HG02870 (cell line): ENCODE measurements around the gene LCN15.
A peak's percentile ranks its signal among the peaks of the same experiment; 100 is the strongest.

Experiments
- ATAC-seq: cut with Tn5 transposase; IDR thresholded peaks from one replicate; pipeline ENCODE4 v1.9.1; 2021; ENCODE audit warnings: mild to moderate bottlenecking, moderate library complexity; ENCODE audit not compliant: unreplicated experiment

Gene LCN15

DNA sequence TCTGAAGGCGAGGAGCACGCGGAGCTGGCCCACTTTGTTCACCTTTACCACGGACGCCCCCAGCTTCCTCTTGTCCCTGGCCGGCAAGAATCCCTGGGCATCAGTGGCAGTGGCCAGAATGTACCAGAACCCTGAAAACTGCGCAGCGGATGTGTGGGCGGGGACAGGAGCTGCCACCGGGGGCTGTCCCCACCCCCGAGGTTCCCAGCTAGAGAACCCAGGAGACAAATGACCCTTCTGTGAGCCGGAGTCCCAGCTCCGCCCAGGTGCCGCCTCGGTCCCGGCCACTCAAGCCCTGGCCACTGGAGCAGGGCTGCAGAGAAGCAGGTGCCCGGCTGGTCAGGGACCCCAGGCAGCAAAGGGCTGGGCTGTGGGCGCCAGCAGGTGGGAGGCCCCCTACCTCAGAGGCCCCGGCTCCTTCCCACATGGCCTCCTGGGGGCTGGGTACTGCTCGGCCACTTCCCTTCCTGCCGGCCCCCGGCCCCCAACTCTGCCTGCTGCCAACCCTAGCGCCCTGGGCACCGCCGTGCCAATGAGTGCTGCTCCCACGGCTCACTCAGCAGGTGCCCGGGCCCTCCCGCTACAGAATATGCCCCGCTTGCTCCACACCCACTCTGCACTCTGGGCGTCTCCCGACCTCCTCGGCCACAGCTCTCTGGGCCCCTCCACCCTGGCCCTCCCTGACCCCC lies 22.3 kb downstream of the LCN15 start:
- no peak for ATAC-seq

DNA sequence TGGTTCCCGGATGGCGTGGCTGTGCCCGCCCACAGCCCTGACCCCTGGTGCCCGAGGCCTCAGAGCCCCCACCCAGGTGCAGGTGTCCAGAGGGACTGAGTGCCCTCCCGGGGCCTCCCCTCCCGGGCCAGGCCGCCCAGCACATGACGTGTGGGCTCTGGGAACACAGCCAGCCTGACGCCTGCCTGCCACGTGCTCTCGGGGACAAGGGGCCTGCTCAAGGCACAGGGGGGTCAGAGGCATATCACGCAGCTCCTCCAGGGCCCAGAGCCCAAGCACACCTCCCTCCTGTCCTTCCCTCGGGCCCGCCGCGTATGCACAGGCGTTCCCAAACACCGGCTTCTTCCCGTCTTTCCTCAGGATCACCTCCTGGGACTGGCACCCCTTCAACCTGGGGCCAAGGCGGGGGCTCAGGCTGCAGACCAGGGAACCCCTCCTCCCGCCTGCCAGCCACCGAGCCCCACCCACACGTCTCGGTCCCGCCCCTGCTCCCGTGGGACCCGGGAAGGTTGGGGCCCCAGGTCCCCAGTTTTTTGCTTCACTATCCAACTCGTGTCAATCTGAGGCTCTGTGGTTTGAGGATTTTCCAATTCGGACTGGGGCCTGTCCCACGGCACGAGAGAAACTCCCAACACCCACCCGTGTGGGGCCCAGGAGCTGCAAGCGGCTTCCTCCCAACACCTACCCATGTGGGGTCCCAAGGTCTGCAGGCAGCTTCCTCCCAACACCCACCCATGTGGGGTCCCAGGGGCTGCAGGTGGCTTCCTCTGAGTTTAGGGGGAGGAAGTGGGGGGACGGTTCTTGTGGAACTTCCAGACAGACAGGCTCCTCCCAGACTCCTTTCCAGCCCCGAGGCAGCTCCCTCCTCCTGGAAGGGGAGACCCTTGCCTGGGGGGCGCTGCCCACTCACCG lies 23.1 kb downstream of the LCN15 start:
- ATAC-seq: no peak

DNA sequence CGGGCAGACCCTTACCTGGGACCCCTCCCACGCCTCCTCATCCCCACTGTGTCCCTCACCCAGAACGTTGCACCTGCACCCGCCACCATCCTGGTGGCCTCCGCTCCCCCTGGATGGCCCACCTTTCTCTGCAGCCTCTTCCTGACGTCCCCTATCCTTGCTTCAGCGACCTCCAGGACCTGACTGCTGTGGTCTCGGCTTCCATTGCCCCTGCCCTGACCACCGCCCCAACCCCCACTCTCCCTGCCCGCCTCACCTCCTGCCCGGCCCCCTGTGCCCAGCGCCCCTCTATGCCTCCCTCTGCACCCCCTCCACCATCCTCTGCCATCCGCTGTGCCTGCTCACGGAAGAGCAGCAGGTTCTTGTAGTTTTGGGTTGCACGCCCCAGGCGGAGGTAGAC lies 23.8 kb downstream of the LCN15 start:
- ATAC-seq: no peak

DNA sequence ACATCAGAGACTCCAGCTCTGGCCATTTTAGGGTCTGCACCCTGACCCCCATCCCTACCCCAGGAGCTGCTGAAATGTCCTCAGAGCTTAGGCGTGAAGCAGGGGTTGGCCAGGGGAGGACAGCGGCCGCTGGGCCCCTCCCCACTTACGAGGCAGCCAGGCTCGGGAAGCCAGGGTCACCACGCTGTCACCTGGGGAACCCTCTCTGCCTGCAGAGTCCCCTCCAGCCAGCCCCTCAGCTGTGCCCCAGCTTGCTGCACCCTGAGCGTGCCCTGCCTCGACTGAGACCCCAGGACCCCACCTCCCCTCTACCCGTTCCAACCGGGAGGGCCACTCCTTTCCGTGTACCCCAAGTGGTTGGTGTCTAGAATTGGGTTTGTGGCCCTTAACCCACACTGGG lies 24.2 kb downstream of the LCN15 start:
- no peak for ATAC-seq

DNA sequence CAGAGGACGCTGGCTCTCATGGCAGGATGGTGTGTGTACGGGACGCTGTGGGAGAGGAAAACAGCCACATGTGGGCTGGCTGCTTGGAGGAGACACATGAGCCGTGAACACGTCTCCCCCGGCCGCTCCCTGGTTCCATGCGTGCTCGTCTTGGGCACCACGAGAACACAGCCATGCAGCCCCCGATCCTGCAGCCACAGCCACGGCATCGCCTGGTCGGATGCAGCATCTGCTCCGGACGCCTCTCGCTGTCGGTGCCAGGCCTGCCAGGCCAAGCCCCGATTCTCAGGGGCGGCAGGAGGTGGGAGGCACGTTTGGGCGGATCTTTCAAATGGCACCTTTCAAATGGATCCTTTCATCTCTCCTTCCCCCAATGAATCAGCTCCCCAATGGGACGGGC lies 24.8 kb downstream of the LCN15 start:
- ATAC-seq: no peak

DNA sequence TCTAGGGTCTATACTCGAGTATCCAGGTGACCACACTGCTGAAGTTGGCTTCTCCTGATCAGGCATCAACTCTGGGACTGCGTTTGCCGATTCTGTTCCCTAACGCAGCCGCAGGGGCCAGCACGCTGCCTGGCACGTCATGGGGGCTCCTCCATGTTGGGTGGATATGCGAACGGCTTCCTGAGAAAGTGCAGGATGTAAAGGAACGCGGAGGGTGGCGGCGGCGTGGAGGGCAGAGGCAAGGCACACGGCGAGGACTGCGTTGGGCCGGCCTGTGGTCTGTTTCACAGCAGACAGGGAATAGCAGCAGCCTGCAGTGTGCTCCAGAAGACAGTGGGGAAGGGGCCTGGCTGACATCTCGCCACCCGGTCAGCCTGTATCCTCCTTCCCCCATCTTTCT lies 25.4 kb downstream of the LCN15 start:
- no peak for ATAC-seq

DNA sequence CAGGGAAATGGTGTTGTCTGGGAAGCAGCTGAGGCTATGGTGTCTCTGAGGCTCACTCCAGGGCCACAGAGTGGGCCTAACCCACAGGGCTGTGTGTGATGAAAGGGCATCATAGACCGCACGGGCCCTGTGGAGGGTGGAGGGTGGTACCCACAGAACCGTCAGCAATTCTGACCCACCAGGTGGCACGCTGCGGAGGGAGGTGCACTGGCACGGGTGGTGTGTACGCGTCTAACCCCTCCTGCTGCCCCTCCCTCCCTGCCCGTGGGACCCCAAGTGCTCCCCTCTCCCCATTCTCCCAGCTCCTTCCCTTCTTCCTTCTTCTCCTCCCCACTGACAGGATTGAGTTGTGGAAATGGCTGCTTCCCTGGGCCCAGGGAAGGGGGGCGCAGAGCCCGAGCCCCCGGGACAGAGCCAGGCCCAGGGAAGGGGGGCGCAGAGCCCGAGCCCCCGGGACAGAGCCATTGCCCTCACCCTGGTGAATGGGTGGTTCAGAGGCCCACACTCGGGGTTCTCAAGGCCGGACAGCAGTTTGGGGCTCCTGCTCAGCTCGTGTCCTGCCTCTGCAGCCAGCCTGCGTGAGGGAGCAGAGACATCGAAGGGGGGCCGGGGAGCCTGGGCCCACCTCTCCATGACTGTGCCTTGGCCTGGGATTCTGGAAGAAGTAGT lies 28.4 kb downstream of the LCN15 start:
- ATAC-seq: no peak

DNA sequence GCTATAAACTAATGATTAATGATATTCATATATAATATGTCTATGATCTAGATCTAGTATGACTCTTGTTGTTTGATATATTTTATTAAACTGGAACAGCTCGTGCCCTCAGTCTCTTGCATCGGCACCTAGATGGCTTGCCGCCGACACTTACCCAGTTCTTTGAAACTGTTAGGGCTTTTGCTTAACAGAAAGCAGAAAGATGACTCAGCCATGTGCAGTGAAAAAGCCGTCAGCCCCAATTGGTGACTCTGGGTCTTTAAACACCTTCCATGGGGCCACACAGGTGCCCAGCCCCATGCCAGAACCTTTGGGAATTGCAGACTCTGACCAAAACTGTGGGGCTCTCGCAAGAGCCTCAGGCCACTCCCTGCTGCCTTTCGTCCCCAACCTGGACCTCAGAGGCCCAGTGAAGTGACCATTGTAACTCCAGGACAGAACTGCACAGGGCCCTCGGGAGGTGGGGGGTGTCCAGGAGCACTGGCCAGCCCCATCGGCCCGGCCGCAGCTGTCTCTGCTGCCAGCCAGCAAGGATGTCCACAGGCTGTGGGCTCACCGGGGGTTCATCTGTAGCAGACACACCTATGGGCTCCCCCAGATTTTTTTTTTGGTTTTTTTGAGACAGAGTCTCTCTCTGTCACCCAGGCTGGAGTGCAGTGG lies 29.4 kb downstream of the LCN15 start:
- no peak for ATAC-seq

DNA sequence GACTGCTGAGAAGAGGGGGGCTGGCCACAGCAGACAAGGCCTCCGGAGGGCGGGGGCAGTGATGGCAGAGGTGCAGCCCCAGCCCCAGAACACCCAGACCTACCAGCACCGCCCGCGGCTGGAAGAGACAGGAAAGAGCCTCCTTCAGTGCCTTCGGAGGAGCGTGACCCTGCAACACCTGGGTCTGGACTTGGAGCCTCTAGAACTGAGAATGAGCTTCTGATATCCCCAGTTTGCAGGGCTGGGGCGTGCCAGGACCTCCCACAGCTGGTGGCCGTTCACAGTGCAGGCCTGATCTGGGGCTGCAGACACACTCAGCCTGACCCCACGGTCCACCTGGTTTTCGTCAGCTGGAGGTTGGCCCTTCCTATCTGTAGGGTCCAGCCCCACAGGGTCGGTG lies 30.7 kb downstream of the LCN15 start:
- ATAC-seq: no peak

DNA sequence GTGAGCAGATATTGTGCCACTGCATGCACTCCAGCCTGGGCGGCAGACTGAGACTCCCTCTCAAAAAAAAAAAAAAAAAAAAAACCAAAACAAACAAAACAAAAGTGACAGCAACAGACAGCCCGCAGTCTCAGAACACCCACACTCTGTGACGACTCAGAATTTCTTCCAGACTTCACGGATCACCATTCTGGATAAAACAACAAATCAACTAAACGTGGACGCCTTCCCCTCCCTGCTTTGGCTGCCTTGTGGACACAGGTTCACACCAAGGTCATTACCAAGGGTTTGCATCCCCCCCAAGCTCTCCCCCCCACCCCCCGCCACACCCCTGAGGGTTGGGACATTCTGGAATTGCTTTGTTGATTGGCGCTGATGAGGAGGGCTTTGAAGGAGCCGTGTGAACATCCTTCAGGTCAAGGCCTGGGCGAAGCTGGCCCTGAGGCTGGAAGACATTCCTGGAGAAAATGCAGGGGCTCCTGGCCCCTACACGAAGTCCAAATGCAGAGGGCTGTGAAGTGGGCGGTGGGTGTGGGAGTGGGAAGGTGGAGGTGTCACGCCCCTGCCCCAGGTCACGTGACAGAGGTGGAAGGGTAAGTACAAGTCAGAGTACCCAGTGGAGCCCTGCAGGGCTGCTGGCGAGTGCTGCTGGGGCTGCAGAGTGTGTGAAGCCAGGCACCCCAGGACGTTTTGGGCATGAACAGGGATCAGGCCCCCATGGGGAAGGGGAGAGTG lies 31.7 kb downstream of the LCN15 start:
- ATAC-seq: no peak

DNA sequence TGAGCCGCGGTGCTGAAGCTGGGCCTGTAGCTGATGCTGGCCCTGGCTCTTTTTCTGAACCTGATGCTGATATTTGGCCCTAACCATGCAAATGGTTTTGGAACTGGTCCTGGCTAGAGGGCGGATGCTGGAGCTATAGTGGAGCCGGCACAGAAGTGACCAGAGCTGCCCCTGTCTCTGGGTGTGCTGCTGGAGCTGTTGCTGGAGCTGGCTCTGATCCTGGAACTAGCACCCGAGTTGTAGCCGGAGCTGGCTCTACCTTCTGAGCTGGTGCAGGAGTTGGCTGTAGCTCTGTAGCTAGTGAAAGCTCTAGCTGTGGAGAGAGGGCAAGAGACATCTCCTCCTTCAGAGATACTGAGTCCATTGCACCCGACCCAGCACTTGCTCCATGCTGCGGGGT lies 34.4 kb downstream of the LCN15 start:
- ATAC-seq: no peak

DNA sequence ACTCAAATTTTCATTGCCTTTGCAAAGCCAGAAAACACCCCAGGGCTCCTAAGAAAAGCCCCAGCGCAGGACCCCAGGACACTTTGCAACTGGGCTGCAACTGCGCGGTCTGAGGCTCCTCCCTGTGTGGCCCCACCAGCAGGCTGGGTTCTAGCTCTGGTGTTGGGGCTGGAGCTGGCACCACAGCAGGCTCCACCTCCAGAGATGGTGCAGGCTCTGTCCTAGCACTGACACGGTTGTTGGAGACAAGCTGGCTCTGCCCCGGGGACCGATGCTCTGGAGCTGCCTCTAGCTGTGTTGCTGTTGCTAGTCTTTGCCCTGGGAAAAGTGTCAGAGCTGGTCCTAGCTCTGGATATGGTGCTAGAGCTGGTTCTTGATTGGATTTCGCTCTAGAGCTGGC lies 35.2 kb downstream of the LCN15 start:
- ATAC-seq: no peak

DNA sequence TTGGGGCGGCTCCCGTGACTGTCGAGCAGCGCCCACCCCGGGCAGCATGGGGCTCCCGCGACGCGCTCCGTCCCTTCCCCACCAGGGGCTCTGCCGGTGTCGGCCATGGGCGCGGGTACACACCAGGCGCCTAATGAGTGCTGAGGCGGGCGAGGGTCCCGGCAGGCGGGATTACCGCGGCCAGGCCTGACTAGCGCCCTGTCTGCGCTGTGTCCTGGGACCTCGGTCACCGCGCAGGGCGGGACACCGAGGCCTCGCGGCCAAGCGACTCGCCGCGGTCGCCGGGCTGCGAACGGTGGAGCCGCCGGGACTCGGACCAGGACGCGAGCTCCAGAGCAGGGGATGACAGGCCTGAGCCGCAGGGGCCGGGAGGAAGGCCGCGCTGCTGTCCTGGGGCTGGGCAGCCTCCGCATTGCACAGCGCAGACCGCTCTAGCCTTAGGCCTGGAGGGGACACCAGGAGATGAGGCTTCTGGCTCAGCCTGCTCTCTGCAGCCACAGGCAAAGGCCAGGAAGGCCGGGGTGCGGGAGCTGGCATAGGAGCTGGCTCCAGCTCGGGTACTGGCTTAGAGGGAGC lies 35.7 kb downstream of the LCN15 start:
- peak; percentile 21 for ATAC-seq

DNA sequence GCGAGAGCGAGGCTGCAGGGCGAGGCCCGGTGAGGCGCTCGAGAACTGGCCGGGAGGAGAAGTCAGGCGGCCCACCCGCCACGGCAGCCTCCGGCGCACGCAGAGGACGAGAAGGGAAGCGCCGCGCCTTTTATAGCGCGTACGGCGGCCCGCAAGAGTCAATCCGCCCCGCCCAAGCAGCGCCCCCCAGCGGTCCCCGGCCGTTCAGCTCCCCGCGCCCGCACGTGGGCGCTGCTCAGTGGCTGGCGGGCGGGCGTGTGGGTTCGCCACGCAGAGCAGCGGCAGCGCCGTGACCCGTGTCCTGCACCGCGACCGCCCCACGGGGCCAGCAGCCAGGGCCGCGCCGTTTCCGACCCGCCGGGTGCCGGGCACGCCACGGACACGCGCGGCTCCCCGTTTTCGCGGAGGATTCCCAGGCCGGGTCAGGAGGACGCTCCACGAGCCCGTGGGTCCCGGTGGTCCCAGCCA lies 36.2 kb downstream of the LCN15 start:
- peak; percentile 54 for ATAC-seq

DNA sequence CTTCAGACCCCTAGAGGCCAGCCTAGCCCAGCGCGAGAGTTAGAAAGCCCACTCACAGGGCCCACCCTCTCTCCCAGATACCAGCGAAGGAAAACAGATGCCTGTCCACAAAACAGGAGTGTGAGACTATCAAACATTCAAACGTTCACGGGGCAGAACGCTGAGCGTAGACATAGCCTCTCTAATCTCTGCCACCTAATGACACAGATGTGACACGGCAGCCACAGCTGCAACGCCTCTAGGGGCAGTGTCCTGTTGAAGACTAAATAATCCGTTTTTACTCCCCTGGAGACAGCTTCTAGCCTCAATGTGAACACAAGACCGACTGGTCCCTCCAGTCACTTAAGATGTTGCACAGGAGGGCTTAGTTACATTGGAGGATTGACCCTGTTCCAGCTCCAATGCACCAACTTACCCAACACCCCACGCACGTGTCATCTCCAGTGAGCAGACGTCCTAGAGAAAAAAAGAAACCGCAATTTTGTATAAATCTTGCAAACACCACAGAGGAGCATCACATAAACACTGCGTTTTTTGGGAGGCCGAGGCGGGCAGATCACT lies 37.6 kb downstream of the LCN15 start:
- ATAC-seq: no peak

DNA sequence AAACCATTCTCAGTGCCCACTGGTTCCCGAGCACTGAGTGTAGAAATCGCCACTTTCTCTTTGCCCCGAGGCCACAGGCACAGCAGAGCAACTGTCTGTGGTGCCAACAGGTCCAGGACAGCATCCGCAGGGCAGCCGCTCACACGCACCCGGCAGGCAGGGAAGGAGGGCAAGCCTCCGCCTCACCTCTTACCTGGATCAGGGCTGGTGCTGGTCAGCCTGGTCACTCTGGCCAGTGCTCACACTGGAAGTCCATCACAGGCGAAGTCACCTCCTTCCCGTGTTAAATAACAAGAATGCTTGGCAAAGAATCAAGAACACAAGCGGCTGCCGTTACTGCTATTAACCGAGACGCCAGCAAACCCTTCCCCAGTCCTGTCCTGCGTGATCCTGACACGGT lies 38.2 kb downstream of the LCN15 start:
- ATAC-seq: no peak

DNA sequence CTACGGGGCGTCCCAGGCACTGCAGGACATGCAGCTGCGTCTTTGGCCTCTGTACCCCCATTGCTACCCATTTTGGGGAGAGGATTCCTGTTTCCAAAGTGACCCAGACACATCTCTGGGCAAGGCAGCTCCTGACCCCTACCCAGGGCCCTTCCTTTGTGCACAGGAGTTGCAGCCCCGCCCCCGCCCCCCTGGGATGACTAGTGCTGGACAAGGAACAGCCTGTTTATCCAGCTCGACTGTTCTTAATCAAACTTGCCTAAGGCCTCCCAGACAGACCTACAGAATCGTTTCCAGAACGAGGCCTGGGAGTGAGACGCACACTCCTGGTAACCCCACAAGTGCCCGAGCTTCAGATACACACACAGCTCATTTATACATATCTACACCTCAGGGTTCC lies 38.7 kb downstream of the LCN15 start:
- ATAC-seq: no peak

DNA sequence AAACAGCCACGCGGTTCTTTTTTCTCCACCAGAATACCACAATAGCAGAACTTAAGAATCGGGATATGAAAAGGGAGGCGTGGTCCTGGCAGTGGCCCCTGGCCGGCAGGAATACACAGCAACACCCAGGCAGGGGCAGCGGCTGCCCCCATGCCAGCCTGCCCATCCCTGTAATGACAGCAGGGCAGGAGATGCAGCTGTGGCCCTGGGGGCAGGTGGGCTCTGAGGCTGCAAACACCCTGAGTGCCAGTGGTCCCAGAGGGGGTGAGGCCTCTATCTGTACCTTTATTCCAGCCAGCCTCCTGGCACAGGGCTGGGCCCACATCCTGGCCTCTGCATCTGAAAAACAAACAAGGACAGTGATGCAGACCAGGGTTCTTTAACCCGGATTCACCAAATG lies 39.5 kb downstream of the LCN15 start:
- ATAC-seq: no peak

DNA sequence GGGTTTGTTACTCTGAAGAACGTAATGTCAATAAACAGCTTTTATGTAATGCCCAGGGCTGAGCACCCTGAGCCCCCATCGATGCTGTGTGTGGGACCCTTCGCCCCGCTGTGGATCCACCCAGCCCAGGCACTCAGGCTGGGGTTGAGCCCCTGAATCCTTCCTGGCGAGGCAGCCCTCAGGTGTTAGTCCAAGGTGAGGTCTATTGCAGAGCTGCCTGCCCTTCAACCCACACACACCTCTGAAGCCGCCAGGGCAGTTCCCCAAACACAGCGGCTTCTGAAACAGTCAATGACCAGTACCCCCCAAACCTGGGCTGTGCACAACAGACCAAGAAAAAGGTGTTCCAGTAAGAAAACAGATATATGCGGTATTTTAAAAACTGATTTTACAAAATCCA lies 40.3 kb downstream of the LCN15 start:
- ATAC-seq: no peak
